Smooth muscle cell (in vitro differentiated cells): Measurements from ENCODE around the gene RASL10A. TPM values are rescaled to one million over a fixed set of nuclear protein-coding genes. Genes with fewer than 3 reads are reported as not detected.
A peak's percentile ranks its signal among the peaks of the same experiment; 100 is the strongest.

Source experiments
- DNase-seq: peaks from one replicate; lab custom pipeline; 2025; ENCODE audit not compliant: unreplicated experiment; lab: John Stamatoyannopoulos, UW
- H2AFZ ChIP-seq: fragments of 200-600 bp; sonication (generic); 2 replicates; pipeline ENCODE4 v1.6.0; 2016; ENCODE audit warnings: antibody characterized with exemption, low read depth, mild to moderate bottlenecking
- H3F3A ChIP-seq: fragments of 200-600 bp; sonication (generic); 2 replicates; pipeline ENCODE4 v1.6.0; 2017; ENCODE audit warnings: antibody characterized with exemption, low read depth
- H3K27ac ChIP-seq: fragments of 200-600 bp; sonication (generic); 2 replicates; pipeline ENCODE4 v1.5.1; 2016; ENCODE audit warnings: low read depth, mild to moderate bottlenecking
- H3K27me3 ChIP-seq: fragments of 200-600 bp; sonication (generic); 2 replicates; pipeline ENCODE4 v1.6.1; 2016; ENCODE audit warnings: low read depth, mild to moderate bottlenecking
- H3K36me3 ChIP-seq: fragments of 200-600 bp; sonication (generic); 2 replicates; pipeline ENCODE4 v1.5.1; 2016; ENCODE audit warnings: low read depth
- H3K4me1 ChIP-seq: fragments of 200-600 bp; sonication (generic); 2 replicates; pipeline ENCODE4 v1.5.1; 2016; ENCODE audit warnings: low read depth
- H3K4me2 ChIP-seq: fragments of 200-600 bp; sonication (generic); 2 replicates; pipeline ENCODE4 v1.6.0; 2016; ENCODE audit warnings: mild to moderate bottlenecking
- H3K4me3 ChIP-seq: fragments of 200-600 bp; sonication (generic); 2 replicates; pipeline ENCODE4 v1.5.1; 2016; ENCODE audit warnings: mild to moderate bottlenecking
- H3K79me2 ChIP-seq: fragments of 200-600 bp; sonication (generic); 2 replicates; pipeline ENCODE4 v1.6.0; 2016; ENCODE audit warnings: low read depth, mild to moderate bottlenecking
- H3K9ac ChIP-seq: fragments of 200-600 bp; sonication (generic); 2 replicates; pipeline ENCODE4 v1.6.0; 2016; ENCODE audit warnings: low read depth
- H3K9me3 ChIP-seq: fragments of 200-600 bp; sonication (generic); replicated peaks from 2 replicates; pipeline ENCODE4 v1.5.1; 2016; ENCODE audit warnings: low read depth
- H4K20me1 ChIP-seq: fragments of 200-600 bp; sonication (generic); 2 replicates; pipeline ENCODE4 v1.6.0; 2016; ENCODE audit warnings: low read depth
- WGBS: methylation state at CpG from one replicate; pipeline ENCODE4 v1.1.7; 2016; ENCODE audit warnings: low lambda C conversion rate; 5-methylcytosine and 5-hydroxymethylcytosine counted together
- polyA plus RNA-seq: library from polyadenylated mRNA; unstranded; fragments of >200 nt; fragmentation: Nextera tagmentation; extraction: Ambion mirVana; gene quantifications from 2 replicates; pipeline ENCODE4 v1.2.1, GENCODE V29; 2016
- total RNA-seq: library from RNA; depleted of rRNA; stranded (reverse); fragments of >200 nt; gene quantifications from 2 replicates; pipeline ENCODE4 v1.2.3, GENCODE V29; 2014
- TF ChIP-seq, protein P1 (sequence below): fragments of 200-600 bp; sonication (generic); IDR thresholded peaks from 2 replicates; pipeline ENCODE4 v1.5.1; 2017; ENCODE audit warnings: borderline replicate concordance, mild to moderate bottlenecking, antibody characterized with exemption; ENCODE audit not compliant: insufficient read depth, poor library complexity, severe bottlenecking

RASL10A gene
- total and polyA plus RNA-seq, 2 experiments from 2014 or later: not detected

DNA sequence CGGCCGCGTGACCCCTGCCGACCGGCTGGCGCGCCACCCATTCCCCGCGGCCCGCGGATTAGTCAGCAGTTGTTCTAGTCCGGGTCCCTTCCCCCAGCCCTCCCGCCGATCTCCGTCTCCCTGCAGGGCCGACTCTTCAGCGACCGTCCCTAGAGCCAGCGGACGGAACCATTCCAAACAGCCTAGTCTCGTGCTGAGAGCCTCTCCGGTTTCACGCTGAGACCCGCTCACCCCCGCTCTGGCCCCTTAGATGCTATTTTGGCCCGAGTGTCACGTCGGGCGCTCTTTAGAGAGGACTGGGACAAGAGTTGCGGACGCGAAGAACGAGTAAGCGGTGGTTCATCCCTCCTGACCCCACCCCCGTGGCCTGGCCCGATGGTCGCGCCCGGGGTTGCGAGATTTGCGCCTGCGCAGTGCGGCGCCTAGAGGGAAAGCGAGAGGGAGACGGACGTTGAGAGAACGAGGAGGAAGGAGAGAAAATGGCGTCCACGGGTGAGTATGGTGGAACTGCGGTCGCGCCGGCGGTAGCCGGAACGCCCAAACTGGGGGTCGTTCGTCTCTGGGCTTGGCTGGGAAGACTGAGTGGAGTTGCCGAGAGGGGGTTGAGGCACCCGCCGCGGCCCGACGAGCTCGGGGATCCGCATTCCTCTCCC, 47.5 kb downstream of the RASL10A start, which contains the start of the genes EWSR1 and RHBDD3:
Gene EWSR1, plus strand, starts transcription at position 411 of the 653 bp plus-strand sequence. Its CDS starts 69 bp downstream, at position 480.
Gene RHBDD3, minus strand, starts transcription at position 124 of the 653 bp plus-strand sequence. CDS start 2,355 bp downstream, outside the sequence.
- peak within 1 kb of the TSS; percentile 92 for H2AFZ ChIP-seq
- no peaks in the 10 kb centered on the region for H3K9me3 ChIP-seq
- H3K36me3 ChIP-seq: no peaks in the 10 kb centered on the region
- peak within 1 kb of the TSS; percentile 100 for H3K9ac ChIP-seq
- TF ChIP-seq, protein P1, sequence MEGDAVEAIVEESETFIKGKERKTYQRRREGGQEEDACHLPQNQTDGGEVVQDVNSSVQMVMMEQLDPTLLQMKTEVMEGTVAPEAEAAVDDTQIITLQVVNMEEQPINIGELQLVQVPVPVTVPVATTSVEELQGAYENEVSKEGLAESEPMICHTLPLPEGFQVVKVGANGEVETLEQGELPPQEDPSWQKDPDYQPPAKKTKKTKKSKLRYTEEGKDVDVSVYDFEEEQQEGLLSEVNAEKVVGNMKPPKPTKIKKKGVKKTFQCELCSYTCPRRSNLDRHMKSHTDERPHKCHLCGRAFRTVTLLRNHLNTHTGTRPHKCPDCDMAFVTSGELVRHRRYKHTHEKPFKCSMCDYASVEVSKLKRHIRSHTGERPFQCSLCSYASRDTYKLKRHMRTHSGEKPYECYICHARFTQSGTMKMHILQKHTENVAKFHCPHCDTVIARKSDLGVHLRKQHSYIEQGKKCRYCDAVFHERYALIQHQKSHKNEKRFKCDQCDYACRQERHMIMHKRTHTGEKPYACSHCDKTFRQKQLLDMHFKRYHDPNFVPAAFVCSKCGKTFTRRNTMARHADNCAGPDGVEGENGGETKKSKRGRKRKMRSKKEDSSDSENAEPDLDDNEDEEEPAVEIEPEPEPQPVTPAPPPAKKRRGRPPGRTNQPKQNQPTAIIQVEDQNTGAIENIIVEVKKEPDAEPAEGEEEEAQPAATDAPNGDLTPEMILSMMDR: no peak
- H4K20me1 ChIP-seq: peaks cover 44% of the 10 kb centered on the region
- peak within 1 kb of the TSS; percentile 99 for H3K4me2 ChIP-seq
- peak within 1 kb of the TSS; percentile 99 for H3K27ac ChIP-seq
- H3F3A ChIP-seq: peaks cover 11% of the 10 kb centered on the region
- peak within 1 kb of the TSS; percentile 83 for H3K4me3 ChIP-seq
- peaks cover 62% of the 10 kb centered on the region for H3K79me2 ChIP-seq
- DNase-seq: peak; percentile 100
- under 1% methylated on average over 66 of the region's 67 CpGs for WGBS
- no peaks in the 10 kb centered on the region for H3K27me3 ChIP-seq
- peaks cover 43% of the 10 kb centered on the region for H3K4me1 ChIP-seq

DNA sequence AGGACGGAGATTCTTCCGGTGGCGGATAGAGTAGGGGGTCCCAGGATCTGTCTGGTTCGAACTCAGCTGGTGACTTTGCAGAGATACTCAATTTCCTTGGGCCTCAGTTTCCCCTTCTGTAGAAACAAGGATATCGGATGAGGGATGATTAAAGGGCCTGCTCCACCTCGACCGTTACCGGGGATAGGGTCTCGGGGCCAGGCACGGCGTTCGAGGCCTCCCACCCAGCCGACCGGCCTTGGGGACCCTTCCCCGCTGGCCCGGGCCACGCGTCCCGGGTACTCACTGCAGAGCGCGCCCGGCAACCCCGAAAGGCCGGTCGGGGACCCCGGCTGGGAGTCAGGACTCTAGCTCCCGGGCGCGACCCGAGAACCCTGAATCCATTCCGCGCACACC, 48.0 kb downstream of the RASL10A start:
- H3K27ac ChIP-seq: peak overlapping the region; percentile 99
- peak overlapping the region; percentile 100 for H3K9ac ChIP-seq
- peak overlapping the region; percentile 99 for H3K4me2 ChIP-seq
- H4K20me1 ChIP-seq: peaks cover 39% of the 10 kb centered on the region
- H3F3A ChIP-seq: peaks cover 11% of the 10 kb centered on the region
- H3K9me3 ChIP-seq: no peaks in the 10 kb centered on the region
- H3K36me3 ChIP-seq: no peaks in the 10 kb centered on the region
- H3K27me3 ChIP-seq: no peaks in the 10 kb centered on the region
- DNase-seq: no peak
- H3K4me3 ChIP-seq: peak overlapping the region; percentile 83
- H3K4me1 ChIP-seq: peaks cover 42% of the 10 kb centered on the region
- WGBS: 2% methylated on average over 32 of the region's 32 CpGs
- TF ChIP-seq, protein P1: no peak
- peak overlapping the region; percentile 92 for H2AFZ ChIP-seq
- H3K79me2 ChIP-seq: peaks cover 57% of the 10 kb centered on the region

DNA sequence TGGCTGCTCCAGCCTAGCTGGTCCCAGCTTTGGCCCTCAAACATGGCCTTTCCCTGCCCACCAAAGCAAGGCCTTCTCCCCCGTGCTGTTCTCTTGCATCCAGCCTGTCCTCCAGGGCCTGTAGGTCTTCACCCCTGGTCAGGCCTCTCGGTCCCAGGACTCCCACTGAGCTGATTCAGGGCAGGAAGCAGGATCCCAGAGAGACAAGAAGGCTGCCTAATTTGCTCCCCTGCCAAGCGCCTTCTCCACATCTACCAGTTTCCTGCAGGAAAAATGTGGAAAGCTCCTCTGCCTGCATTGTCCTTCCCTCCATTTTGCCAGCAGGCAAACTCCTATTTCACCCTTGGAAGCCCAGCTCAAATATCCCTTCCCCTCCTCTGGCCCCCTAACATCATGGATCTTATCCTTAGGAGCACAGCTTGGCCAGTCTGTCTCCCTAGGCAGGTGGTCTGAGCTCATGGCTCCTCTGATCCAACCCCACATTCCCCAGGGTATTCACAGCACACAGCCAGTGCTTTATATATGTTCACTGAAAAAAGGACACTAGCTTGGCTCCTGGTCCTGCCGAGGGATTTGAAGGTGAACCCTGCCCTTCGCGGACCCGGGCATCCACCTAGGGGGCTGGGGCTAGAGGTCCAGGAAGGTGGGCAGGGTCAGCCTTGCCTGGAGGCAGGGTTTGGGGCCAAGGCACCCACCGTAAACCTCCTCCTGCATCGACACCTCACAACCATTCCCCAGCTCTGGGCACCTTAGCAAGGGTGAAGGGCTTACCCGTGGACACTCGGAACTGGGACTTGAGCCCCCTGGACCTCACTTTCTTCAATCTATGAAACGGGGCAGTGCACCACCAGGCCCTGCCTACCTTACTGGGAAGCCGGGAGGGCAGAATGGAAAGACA, 48.7 kb downstream of the RASL10A start:
- TF ChIP-seq, protein P1: no peak
- no peaks in the 10 kb centered on the region for H3K36me3 ChIP-seq
- no peaks in the 10 kb centered on the region for H3K9me3 ChIP-seq
- peaks cover 33% of the 10 kb centered on the region for H4K20me1 ChIP-seq
- peak overlapping the region; percentile 83 for H3K4me3 ChIP-seq
- peak overlapping the region; percentile 99 for H3K27ac ChIP-seq
- H3K4me1 ChIP-seq: peaks cover 35% of the 10 kb centered on the region
- peaks cover 11% of the 10 kb centered on the region for H3F3A ChIP-seq
- H3K79me2 ChIP-seq: peaks cover 50% of the 10 kb centered on the region
- H3K4me2 ChIP-seq: peak overlapping the region; percentile 99
- H2AFZ ChIP-seq: peak overlapping the region; percentile 92
- 24% methylated on average over 13 of the region's 13 CpGs for WGBS
- no peak for DNase-seq
- H3K27me3 ChIP-seq: no peaks in the 10 kb centered on the region
- peak overlapping the region; percentile 100 for H3K9ac ChIP-seq
